ENCODE data around the gene TRIM75. TPM values are rescaled to one million over a fixed set of nuclear protein-coding genes. Genes with fewer than 3 reads are reported as not detected.
"Not testable (repeated sequence)": the region's sequence is repeated elsewhere in the genome, so short reads cannot be mapped to it uniquely, and the experiment has no call there.

The TRIM75 gene
- not detected in 2 replicates for total RNA-seq (2014; rRNA removed; shearing (Covaris generic))
- not detected in 2 replicates for polyA plus RNA-seq (2014; cell fraction: nucleus; rRNA removed)

DNA sequence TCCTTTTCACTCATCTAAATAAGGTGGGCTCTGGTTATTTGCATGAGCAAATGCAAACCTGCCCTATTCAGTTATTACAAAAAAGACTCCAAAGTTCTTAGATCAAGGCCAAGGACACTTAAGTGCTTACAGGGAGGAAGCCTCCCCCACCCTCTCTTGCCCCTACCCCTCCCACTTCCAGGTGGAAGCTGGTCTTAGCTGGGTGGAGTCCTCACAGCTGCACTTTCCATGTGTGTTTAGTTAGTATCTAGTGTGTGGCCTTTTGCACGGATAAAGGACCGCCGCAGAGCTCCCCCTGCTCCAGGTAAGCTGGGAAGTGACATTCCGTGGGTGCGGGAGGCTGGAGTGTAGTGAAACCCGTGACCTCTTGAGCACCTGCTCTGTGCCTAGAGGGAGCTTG lies at the start of gene TRIM75:
Gene TRIM75, plus strand, starts transcription at position 222 of the 400 bp plus-strand sequence. CDS start 5,282 bp downstream, outside the sequence.
- no peak for DNase-seq (ENCODE audit: extremely low read depth, low read depth)

DNA sequence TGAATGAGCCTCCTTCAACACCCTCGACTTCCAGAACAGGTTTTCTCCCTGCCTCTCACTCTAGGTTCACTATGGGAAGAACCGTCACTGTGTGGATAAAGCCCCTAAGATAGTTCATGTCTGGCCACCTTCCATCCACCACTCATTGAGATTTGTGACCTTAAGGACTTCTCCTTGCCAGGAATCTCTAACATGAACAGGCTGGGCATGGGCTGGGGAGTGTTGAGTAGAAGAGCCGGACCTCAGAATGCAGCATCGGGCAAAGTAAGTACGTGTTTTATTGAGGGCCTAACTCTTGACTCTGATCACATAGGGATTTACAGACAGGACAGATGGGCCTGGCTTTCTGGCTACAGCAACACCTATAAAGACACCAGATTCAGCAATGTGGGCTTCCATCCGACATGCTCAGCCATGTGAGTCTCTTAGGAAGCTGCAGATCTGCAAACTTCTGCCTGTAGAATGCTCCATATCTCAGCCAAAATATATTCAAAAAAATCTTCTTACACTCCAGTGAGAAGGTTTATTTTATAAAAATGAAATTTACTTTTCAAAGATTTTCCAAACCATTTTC lies 48.2 kb upstream of the TRIM75 start:
- DNase-seq (ENCODE audit: extremely low read depth, low read depth) = no peak

DNA sequence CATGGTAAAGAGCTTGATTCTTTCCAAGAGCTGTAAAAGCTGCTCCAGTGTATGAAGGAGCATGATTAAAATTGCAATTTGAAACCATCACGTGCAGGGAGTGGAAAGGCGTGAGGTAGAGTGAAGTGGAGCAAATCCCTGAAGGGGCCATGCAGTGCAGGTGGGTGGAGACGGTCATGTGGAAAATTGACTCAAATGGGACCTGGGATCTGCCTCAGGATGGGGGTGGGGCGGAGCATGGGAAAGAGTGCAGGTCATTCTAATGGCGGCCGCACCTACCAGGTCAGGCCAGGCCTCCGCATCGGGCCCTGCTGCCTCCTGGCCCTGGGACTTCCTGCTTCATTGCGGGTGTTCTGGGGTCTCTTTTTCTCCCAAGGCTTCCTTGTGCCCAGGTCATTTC lies 47.2 kb upstream of the TRIM75 start:
- DNase-seq (ENCODE audit: extremely low read depth, low read depth) = no peak

DNA sequence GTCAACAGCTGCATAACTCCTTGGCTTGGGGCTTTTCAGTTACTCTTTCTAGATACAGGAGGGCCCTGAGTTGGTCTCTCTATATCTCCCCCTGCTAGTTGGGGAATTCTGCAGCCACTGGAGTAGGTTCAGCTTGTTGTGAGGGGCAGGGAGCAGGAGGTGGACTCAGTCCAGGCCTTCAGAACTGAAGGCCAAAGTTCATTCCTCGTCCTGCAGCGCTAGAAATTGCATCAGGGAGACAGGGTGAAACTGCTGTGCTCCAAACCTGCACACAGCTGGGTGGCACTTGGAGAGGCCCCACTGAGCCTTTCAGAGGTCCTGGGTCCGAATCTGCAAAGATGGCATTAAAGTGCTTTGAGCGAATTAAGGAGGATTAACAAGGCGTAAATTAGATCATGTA lies 46.8 kb upstream of the TRIM75 start:
- no peak for DNase-seq (ENCODE audit: extremely low read depth, low read depth)

DNA sequence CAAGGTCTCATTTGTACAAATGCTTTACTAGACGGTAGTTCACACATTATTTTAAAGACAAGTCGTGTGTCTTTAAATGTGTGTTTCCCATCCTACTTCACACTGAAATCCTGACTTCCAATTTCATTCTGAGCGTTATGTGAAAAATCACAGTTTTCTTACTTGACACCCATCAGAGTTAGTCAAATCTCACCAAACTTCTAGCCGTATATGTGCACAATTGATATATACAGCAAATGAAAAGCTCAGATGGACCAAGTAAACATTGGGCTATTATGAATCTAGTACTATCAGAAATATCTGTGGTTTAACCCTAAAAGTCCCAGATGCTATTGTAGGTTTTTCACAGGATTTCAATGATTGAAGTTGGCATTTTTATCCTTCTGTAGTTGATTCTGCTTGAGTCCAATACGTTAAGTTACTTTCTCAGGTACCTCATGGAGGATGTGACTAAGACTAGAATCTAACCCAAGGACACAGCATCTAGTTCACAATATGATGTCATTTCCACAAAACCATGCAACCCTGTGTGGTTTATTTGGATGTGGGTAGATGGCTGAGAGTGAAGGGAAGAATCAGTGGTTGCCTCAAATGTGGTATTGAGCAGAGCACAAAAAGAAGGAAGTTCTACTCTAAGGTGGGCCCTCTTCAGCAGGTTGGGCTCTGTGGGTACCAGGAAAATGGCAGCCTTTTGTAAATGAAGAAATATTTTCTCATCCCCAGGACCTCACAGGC lies 44.0 kb upstream of the TRIM75 start:
- DNase-seq (ENCODE audit: extremely low read depth, low read depth) = no peak

DNA sequence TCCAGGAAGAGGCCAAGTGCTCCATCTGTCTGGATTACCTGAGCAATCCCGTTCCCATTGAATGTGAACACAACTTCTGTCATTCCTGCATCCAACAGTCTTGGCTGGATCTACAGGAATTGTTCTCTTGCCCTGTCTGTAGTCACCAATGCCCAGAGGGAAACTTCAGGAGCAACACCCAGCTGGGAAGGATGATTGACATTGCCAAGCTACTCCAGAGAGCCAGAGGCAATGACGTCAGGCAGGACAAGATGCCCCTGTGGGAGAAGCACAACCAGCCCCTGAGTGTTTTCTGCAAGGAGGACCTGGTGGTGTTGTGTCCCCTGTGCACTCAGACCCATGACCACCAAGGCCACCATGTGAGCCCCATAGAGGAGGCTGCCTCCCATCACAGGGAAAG lies 43.2 kb upstream of the TRIM75 start:
- no peak for DNase-seq (ENCODE audit: extremely low read depth, low read depth)

DNA sequence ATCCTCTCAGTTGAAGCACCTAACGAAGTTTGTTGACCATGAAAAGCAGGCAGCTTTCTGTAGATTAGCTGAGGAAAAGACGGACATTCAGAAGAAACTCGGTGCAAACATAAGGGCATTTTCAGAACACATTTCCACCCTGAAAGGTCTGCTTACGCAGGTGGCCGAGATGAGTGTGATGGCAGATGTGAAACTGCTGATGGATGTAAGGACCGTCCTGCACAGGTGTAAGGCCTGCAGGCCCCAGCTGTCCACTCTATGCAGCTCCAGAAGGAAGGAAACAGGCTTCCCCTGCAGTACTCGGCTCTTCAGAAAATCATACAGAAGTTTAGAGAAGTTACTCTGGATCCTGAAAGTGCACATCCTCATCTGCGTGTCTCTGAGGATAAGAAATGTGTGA lies 42.7 kb upstream of the TRIM75 start:
- DNase-seq (ENCODE audit: extremely low read depth, low read depth) = no peak

DNA sequence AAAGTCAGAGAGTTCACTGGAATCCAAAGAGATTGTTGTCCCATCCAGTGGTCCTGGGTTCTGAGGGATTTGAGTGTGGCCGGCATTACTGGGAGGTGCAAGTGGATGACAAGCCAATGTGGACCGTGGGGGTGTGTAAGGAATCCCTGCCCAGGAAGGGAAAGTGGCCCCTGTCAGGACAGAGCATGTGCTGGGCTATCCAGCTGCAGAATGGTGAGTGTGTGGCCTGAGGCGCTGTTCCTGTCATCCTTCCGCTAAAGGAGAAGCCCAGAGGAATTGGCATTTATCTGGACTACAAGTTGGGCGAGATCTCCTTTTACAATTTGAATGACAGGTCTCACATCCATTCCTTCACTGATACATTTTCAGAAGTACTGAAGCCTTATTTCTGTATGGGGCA lies 42.3 kb upstream of the TRIM75 start:
- no peak for DNase-seq (ENCODE audit: extremely low read depth, low read depth)

DNA sequence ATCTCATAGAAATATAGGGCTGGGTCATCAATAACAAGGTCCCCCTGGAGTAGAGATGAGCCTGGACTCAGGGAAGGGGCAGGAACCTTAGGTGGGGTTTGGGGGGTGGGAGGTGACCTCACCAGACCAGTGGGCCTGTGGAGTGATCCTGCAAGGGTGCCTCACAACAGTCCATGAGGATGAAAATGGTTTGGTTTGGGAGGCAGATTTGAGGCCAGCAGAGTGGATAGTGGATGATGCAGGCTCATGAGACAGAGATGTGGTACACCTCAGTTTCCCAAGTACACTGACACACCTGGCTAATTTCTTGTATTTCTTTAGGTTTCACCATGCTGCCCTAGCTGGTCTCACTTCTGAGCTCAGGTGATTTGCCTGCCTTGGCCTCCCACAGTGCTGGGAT lies 40.0 kb upstream of the TRIM75 start:
- DNase-seq (ENCODE audit: extremely low read depth, low read depth) = no peak

DNA sequence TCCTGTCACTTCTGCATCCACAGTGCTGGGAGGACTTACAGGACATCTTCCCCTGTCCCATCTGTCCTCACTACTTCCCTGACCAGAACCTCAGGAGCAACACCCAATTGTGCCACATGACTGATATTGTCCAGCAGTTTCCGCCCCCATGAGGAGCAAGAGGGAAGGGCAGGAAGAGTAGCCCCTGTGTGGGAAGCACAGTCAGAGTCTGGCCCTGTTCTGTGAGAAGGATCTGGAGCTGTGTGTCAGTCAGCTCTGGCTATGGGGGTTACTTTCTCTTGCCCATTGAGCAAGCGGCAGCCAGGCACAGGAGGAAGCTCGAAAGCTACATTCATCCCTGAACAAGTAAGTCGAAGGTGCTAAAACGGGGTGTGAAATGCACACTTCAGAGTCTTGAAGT lies 36.7 kb upstream of the TRIM75 start:
- peak; percentile 9 for DNase-seq (ENCODE audit: extremely low read depth, low read depth)

DNA sequence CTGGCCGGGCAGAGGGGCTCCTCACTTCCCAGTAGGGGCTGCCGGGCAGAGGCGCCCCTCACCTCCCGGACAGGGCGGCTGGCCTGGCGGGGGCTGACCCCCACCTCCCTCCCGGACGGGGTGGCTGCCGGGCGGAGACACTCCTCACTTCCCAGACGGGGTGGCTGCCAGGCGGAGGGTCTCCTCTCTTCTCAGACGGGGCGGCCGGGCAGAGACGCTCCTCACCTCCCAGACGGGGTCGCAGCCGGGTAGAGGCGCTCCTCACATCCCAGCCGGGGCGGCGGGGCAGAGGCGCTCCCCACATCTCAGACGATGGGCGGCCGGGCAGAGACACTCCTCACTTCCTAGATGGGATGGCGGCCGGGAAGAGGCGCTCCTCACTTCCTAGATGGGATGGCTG lies 33.7 kb upstream of the TRIM75 start:
- DNase-seq (ENCODE audit: extremely low read depth, low read depth) = not testable (repeated sequence)

DNA sequence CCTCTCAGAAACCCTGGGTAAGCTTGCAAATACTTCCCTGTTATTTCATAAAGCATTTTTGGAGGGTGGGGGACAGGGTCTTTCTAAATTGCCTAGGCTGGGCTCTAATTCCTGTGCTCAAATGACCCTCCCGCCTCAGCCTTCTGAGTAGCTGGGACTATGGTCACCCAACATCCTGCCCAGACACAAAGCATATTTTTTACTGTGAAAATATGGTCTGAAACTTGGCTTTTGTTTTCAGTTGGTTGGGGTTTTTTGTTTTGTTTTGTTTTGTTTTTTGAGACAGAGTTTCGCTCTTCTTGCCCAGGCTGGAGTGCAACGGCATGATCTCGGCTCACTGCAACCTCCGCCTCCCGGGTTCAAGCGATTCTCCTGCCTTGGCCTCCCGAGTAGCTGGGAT lies 27.9 kb upstream of the TRIM75 start:
- not testable (repeated sequence) for DNase-seq (ENCODE audit: extremely low read depth, low read depth)

DNA sequence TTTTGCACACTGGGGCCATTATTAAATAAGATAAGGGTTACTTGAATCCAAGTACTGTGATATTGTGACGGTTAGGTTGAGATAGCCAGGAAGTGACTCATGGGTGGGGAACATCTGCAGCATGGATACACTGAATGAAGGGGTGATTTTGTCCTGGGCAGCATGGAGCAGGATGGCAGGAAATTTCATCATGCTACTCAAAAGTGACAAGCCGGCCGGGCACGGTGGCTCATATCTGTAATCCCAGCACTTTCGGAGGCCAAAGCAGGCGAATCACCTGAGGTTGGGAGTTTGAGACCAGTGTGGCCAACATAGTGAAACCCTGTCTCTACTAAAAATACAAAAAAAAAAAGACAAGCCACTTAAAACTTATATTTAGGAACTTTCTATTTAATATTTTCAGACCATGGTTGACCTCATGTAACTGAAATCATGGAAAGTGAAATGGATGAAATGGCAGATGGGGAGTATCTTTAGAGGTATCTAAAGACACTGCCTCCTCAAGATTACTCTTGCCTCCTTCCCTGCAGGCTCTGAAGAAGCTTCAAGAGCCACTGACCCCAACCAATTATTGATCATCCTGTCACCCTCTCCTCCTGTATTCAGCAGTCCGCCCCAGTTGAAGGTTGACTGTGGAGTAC lies 25.8 kb upstream of the TRIM75 start:
- DNase-seq (ENCODE audit: extremely low read depth, low read depth) = no peak

DNA sequence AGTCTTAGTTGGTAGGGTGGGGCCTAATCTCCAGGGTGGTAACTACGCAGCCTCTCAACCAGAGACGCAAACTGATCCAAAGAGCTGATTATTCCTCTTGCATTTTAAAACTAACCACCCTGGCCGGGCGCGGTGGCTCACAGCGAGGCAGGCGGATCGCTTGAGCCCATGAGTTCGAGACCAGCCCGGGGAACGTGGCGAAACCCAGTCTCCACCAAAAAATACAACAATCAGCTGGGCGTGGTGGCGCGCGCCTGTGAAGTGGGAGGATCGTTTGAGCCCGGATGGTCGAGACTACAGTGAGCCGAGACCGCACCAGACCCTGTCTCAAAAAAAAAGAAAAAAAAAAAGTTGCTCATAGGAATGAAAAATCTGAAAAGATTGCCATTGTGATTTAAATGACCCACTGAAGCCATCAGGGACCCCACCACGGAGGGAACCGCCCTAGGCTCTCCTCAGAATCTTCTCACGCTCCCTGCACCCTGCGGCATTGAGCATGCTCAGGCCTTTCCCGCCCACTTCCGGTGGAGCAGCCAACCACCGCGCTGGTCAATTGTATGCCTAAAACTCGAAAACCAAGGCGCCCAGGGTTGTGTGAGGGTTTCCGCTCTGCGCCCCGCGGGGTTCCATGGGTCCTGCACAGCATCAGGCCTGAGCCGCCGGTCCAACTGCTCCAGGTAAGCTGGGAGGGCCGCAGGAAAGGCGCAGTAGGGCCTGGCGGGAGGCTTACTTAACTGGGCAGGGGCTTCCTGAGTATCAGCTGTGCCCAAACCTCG lies 22.0 kb upstream of the TRIM75 start, which contains the start of gene TRIM60:
Gene TRIM60, plus strand, starts transcription at position 564 of the 776 bp plus-strand sequence. CDS start 8,074 bp downstream, outside the sequence.
- no peak for DNase-seq (ENCODE audit: extremely low read depth, low read depth)

DNA sequence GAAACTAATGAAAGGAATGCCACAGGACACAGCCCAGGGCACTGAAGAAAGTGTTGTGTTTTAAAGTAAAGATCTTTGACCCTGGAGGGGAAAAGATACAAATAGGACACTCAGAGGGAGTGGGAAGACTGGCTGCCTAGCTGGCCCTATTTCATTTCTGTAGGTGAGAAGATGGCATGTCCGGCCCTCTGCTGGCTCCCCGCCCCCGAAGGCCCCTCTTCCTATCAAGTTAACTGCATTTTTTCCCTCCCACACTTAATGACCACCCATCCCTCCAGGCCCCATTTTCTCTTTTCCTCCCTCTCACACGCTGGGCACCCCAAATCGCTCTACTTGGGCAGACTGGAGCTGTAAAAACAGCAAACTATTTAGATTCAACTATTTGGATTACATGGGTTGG lies 5.5 kb upstream of the TRIM75 start:
- DNase-seq (ENCODE audit: extremely low read depth, low read depth) = no peak

DNA sequence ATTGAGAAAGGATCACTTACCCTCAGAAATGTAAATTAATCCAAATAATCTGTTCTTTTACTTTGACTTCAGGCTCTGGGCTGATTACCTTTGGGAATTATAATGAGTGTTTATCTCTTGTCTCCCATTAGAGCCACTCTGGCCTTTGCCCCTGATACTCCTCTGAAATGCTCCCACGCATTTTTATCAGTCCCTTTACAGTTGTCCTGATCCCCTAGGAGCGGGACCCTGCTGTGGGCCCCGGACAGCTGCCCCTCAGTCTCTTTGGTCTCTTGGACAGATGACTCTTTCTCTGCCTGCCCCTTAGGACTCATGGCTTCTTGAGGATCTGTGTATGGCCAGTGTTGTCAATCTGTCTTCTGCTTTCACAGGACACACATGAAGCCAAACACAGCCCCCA lies 1.0 kb upstream of the TRIM75 start:
- DNase-seq (ENCODE audit: extremely low read depth, low read depth) = no peak

DNA sequence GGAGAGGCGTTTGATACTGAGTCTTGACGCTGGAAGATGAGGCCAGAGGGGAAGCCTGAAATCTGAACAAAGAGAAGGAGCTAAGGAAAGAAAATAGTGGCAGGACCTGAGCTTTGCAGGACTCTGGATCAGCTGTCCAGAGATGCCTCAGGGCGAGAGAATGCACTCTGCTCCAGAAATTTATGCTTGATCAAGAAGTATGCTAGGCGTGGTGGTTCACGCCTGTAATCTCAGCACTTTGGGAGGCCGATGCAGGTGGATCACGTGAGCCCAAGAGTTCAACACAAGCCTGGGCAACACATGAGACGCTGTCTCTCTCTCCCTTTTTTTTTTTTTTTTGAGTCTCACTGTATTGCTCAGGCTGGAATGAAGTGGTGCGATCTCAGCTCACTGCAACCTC lies 1.9 kb downstream of the TRIM75 start:
- DNase-seq (ENCODE audit: extremely low read depth, low read depth) = no peak

DNA sequence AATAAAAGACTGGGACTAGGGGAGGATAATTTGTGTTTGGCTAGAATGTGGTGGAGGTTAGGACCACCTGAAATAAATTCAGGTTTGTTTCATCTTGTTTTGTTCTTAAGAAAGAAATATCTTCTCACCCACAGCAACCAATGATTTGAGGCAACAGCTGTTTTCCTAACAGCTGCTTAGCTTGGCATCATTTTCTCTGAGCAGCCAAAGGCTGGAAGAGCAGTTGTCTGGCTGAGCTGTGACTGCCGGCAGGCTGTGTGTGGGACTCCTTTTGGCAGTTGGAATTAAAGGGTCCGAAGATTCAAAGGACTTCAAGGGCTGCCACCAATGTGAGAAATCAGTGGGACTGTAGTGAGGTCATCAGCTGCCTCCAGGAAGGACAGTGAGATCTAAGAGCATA lies 5.0 kb downstream of the TRIM75 start:
- no peak for DNase-seq (ENCODE audit: extremely low read depth, low read depth)

DNA sequence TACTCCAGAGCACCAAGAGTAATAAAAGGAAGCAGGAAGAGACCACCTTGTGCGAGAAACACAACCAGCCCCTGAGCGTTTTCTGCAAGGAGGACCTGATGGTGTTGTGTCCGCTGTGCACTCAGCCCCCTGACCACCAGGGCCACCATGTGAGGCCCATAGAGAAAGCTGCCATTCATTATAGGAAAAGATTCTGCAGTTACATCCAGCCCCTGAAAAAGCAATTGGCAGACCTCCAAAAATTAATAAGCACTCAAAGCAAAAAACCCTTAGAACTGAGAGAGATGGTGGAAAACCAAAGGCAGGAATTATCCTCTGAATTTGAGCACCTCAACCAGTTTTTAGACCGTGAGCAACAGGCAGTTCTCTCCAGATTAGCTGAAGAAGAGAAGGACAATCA lies 5.7 kb downstream of the TRIM75 start:
- DNase-seq (ENCODE audit: extremely low read depth, low read depth) = no peak

DNA sequence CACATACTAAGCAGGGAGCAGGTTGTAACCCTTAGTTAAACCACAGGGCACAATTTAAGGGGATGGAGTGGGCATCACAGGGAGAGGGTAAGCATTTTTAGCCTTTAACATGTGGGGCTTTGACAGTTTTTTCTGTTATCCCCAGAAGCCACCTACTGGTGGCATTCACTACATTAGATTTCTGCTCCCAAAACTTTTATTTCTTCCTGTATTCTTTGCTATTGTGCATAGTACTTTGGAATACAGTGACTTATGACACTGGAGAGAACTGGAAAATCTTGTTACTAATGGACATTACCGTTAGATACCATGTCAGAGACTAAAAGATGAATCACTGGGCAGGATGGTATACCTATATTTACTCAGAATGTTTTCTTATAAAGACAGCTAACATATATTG lies 7.3 kb downstream of the TRIM75 start:
- no peak for DNase-seq (ENCODE audit: extremely low read depth, low read depth)

DNA sequence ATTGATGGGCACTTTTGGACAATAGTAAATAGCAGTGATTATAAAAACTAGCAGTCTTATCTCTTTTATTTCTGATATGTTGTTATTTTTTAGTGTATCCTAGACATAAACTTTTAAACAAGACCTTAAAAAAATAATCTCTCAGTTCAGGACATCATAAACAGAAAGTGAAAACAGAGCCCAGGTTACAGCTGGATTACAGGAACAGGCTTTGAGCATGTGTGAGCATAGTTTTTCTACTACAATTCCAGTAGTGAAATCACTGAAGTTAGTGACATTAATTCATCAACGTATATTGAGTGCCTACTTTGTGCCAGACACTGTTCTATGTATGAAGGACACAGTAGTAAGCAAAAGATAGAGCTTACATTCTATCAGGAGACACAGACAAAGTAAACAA lies 16.9 kb downstream of the TRIM75 start:
- no peak for DNase-seq (ENCODE audit: extremely low read depth, low read depth)

Data from NCI-H460 (cell line).